Activated CD4-positive, alpha-beta T cell treated with anti-CD3 and anti-CD28 coated beads, Interleukin-2, amount 50 U/mL, for 1 hour (primary cell): ENCODE measurements around the gene MAP1LC3A.
A peak's percentile ranks its signal among the peaks of the same experiment; 100 is the strongest.
"Not testable (repeated sequence)": the region's sequence is repeated elsewhere in the genome, so short reads cannot be mapped to it uniquely, and the experiment has no call there.

ENCODE experiments used
- DNase-seq: peaks from one replicate; pipeline ENCODE4 v3.0.0-alpha.2; 2020

The MAP1LC3A gene

DNA sequence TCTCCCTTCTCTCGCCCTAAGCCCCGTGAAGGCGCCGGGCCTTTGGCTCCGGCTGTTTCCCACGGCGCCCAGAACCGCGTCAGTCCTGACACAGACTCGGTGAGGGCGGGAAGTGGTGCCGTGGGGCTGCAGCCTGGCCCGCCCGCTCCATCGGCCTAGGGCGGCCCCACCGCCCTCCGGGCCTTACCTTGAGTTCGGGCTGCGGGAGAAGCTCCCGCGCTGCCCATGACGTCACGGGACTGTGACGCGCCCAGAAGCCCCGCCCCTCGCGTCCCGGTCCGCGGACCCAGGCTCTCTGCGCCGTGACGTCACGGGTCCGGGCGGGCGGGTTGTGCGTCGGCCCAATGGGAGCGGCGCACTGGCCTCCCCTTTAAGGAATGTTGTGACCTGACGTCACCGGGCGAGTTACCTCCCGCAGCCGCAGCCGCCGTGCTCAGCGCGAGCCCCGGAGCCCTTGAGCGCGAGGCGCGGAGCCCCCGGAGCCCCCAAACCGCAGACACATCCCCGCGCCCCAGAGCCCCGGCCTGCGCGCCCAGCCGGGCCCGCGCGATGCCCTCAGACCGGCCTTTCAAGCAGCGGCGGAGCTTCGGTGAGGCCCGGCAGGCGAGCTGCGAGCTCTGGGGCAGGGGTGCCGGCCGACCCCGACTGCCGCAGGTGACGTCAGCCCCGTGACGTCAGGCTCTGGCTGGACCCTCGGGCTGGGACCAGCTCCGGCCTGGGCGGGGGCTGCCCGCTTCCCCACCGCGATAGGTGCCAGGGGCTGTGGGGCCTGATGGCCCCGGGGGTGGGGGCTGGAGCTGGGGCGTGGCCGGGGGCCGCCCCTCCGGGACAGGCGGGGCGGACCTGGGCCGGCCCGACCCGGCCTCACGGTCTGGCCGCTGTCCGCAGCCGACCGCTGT is at the start of gene MAP1LC3A:
Gene MAP1LC3A (plus strand): TSS at position 399 of the 899 bp plus-strand sequence. CDS start 151 bp downstream, at position 550.
- peak; percentile 96 for DNase-seq

DNA sequence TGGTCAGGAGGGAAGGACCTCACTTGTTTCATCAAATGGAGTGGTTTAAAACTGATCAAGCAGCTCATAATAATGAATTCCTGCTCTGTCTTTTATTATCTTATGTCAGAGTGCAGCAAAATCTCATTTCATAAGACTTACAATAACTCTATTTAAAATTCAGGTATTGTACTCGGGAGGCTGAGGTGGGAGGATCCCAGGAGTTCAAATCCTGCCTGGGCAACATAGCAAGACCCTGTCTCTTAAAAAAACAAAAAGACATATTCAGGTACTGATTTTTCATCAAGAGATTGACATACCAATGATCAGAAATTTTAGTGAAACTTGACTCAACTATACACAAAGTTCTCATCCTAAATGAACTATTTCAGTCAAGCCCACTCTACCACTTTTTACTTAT is 47.9 kb upstream of the MAP1LC3A start:
- no peak for DNase-seq

DNA sequence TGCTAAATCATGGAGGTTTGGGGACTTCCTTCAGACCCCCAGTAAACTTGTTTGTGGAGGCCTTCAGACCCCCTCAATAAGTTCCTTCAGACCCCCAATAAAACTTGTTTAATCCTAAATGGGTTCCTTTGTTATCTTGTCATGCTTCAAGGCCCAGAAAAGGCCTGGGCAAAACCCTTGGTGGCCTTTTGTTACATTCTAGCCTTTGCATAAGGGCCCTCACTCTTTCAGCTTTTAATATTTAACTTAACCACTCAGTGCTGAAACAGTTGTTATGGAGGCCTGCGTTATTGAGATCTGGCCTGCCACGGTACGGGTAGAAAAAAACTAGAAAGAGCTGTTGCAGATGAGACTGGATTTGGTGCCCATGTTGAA is 46.6 kb upstream of the MAP1LC3A start:
- no peak for DNase-seq

DNA sequence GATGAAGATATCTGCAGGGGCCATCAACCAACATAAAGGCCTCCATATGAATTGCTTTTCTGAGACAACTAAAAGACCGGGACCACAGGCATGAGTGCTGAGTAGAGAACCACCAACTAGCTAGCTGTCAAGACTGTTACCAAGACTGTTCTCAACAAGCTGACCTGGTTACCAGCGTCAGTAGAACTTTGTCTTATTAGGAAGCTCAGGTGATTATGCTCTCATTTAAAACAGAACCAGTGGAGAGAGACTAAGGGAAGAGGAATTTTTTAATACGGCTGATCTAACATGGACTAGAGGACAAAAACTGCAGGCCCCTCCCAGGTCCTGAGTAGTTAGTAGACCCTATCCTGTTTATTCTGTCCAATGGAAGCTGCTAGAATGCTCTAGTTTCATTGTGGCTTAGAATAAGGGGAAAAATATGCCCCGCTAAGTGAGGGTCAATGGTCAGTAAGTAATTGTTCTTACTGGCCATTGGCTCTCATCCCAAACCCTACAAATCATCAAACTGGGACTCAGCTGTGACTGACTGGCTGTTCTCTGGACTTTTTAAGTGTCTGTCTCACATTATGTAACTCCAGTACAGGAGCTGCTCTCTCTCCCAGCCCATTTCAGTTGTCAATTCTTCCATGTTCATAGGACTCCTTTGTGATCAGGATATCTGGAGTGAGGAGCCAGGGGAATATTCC is 46.1 kb upstream of the MAP1LC3A start:
- no peak for DNase-seq

DNA sequence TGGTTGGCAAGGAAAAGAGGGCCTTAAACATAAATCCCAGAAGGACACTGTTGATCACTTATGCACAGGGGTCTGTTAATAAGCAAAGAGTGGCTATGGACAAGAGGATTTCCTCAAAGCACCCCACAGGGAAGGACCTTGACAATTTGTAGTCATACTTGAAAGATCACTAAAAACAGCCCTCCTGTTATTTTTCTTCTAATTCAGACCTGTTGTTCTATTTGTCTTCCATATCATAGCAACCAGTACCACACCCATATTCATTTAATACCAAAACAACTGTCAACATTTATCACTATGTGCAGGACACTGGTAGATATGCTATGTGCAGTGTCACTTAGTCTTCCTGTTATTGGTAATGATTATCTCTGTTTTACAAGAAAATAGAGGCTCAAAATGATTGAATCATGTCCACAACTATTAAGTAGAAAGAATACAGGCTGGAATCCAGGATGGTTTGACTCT is 45.5 kb upstream of the MAP1LC3A start:
- DNase-seq: no peak

DNA sequence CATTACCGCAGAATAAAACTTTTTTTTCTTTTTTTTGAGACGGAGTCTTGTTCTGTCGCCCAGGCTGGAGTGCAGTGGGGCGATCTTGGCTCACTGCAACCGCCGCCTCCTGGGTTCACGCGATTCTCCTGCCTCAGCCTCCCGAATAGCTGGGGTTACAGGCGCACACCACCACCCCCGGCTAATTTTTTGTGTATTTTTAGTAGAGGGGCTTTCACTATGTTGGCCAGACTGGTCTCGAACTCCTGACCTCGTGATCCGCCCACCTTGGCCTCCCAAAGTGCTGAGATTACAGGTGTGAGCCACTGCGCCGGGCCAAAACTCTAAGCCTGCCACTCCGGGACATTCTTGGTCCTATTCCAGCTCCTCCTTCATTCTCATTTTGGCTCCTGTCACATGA is 44.5 kb upstream of the MAP1LC3A start:
- DNase-seq: not testable (repeated sequence)

DNA sequence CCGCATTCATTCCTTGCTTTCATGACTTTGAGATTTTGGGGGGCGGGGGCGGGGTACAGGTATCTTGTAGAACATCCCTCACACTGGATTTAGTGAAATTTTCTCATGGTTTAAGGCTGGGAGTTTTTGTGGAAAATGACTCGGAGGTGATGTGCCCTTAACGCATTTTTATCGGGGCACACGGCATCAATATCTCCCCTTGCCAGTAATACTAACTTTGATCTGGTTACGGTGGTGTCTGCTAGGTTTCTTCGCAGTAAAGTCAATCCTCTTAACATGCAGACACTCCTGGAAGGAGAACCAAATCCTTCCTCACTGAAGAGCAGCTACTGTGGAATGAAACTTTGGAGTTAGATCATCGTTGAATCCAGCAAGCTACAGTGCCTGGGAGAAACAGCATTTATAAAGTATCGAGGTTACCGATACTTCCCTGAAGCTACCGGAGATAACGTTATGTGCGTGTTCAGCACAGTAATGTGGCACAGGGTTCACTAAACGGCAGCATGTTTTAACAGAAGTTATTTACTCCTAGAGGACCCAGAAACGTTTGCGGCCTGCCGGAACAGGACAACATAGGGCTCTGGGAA is 43.5 kb upstream of the MAP1LC3A start:
- no peak for DNase-seq

DNA sequence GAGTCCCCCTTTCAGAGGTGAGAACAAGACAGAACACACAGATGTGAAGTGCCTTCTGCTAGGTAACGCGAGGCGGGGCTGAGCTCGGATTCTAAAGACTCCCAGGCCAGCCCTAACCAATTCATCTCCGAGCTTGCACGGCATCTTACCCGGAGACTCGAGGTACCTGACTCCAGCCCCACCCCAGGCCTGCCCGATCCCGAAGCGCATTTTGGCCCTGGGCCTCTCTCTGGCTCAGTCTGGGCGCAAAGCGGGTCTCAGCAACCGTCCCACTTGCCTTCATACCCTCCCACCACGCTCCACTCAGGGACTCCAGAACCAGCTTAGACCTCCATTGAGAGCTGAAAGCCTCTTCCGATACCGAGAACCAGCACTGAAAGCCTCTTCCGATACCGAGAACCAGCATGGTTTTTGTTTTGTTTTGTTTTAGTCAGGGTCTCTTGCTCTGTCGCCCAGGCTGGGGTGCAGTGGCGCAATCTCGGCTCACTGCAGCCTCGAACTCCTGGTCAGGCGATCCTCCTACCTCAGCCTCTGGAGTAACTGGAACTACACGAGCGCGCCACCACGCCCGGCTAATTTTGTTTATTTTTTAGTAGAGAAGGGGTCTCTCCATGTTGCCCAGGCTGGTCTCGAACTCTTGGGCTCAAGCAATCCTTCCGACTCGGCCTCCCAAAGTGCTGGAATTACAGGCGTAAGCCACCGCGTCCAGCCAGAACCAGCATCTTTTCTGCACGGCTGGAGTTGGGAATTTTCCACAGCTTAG is 42.9 kb upstream of the MAP1LC3A start:
- peak; percentile 69 for DNase-seq

DNA sequence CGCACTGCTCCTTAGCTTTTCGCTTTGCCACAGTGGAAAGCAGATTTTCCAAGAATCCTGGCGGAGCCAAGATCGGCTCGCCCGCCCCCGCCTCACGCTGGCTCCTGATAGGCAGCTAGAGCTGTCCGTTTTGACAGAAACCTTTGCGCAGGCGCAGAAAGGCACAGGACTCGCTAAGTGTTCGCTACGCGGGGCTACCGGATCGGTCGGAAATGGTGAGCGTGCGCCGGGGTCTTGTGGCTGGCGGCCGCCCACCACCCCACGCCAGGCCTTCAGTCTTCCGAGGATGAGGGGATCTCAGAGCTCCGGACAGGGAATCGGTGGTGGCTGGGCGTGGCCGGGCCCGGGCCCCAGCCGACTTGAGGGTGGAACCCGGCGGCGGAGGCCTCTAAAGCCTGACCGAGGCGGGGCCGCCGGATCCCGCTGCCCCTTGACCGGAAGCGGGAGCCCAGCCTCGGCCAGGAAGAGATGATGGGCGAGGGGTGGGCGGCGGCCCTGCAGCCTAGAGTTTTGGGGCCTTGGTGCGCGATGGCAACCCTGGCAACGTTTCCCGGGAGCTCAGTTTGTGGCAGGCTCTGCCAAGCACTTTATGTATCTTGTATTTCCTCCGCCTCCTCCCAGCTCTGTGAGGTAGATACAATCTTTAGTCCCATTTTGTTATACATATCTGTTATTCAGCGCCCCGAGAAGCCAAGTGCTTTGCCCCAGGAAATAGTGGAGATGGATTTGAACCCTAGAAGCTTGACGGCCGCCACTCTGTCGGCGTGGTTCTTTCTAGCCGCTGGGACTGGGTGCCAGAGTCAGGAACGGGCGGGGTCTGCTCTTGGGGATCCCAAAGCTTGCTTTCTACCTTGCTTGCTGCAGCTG is 42.0 kb upstream of the MAP1LC3A start, which contains the start of gene DYNLRB1:
Gene DYNLRB1 (plus strand): TSS at position 176 of the 867 bp plus-strand sequence. CDS start 37 bp downstream, at position 213.
- DNase-seq: peak; percentile 95

DNA sequence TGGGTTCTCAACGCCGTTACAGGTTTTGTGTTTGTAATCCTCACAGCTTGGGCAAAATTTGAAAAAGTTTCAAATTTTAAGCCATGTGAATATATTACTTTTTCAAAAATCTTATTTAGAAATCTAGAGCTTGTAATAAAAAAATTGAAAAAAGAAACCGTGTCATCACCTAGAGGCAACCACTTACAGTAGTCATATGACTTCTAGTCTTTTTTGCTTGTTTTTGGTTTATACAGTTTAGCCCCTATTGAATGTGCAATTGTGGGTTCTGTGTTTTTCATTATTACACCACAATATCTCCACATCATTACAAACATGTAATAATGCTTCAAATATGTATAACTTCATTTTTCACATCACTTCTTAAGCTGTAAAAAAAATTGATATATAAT is 41.4 kb upstream of the MAP1LC3A start:
- DNase-seq: no peak

DNA sequence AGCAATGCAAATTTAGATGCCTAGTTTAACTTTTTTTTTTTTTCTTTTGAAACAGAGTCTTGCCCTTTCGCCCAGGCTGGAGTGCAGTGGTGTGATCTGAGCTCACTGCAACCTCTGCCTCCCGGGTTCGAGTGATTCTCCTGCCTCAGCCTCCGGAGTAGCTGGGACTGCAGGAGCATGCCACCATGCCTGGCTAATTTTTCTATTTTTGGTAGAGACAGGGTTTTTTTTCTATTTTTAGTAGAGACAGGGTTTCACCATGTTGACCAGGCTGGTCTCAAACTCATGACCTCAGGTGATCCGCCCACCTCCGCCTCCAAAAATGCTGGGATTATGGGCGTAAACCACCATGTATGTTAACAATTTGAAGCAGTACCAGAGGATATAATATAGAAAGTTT is 39.7 kb upstream of the MAP1LC3A start:
- DNase-seq: not testable (repeated sequence)

DNA sequence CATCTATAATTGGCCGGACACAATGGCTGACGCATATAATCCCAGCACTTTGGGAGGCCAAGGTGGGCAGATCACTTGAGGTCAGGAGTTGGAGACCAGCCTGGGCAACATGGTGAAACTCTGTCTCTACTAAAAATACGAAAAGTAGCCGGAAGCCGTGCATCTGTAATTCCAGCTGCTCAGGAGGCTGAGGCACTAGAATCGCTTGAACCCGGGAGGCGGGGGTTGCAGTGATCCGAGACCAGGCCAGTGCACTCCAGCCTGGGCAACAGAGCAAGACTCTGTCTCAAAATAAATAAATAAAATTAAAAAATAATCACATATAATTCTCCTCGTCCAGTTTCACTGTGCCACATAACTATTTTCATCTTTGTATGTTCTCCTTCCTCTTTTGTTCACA is 38.7 kb upstream of the MAP1LC3A start:
- DNase-seq: not testable (repeated sequence)

DNA sequence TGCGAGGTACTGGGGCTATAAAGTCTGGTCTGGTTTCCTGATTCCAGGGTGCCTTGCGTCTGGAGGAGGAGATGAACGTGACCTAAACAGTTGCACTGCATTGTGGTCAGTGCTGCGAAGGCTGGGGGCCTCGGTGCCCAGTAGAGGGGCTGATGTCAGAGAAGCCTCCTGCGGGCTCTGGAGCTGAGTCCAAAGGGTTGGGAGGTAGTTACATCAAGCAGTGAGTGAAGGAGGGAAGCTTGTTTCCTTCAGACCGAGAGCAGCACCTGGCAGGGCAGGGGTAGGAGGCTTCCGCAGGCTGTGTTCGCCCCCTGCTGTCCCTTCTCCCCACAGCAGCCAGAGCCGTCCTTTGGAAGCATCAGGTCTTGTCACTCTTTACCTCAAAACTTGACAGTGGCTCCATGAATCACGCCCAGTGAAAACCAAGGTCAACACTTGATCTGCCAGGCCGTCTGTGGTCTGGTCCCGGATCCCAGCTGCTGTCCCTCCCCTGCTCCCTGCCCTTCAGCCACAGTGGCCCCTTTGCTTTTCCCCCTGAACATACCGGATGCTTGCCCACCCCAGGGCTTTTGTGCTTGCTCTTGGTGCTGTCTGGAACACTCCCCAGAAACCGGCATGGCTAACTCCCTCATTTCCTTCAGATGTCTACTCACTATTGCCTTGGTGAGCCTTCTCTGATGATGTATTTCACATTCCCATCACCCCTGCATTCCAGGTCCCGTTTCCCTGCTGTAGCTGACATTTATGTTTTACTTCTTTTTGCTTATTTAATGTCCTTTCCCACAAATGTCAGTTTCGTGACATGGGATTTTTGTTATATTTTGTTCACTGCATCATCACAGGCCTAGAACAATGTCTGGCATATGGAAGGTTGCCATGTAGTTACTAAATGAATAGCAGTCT is 35.3 kb upstream of the MAP1LC3A start:
- peak; percentile 55 for DNase-seq

DNA sequence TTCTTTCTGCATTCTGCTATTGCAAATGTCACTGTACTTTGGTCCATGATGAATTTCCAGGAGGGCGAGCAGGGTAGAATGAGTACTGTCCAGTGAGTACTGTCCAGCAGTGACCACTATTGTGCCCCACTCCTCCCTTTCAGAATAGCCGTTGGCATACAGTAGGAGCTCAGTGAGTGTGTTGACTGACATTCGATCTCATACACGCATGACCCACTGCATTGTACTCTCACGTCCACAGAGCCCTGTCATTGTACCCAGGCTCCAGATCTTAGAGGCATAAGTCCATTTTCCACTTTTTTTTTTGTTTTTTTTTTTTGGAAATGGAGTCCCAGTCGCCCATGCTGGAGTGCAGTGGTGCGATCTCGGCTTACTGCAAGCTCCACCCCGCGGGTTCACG is 34.1 kb upstream of the MAP1LC3A start:
- DNase-seq: no peak

DNA sequence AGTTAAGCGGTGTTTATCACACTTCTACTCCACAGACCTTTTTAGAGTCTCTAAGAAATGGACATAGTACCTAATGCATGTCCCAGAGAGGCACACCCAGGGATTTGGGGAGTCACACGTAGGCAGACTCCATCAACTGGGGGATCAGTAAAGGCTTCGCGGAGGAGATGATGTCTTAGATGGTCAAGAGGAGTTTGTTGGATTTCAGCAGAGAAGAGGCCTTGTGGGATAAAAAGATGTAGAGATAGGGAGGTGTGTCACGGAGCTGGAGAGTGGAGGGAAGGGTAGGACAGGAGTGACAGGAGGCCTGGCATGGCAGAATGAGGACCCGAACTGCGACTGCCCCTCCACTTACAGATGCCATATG is 33.2 kb upstream of the MAP1LC3A start:
- DNase-seq: no peak

DNA sequence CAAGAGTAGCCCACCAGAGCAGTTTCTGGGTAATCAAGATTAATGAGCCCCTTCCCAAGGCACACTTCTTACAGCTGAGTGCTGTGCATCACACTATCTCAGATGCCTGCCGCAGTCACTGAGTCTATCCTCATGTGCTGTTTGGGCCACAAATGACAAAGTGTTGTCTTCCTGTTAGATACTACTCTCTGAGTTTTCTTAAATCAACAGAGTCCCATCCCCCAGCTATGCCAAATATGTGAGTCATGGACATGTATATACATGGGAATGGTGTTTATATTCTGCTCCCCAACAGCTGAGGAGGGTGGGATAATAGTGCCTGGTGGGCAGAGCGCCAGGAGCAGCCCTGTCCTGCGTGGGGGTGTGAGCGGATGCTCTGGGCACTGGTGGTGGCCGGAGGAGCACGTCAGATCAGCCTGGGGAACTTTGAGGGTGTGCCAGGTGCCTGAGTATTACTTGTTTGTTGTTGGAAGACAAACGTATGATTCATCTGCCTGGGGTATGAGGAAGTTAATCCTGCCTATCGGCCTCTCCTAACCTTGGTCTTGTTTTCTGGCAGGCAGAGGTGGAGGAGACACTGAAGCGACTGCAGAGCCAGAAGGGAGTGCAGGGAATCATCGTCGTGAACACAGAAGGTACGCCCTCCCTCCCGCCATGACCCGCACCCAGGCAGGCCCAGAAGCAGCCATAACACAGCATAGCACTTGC is 32.7 kb upstream of the MAP1LC3A start:
- no peak for DNase-seq

DNA sequence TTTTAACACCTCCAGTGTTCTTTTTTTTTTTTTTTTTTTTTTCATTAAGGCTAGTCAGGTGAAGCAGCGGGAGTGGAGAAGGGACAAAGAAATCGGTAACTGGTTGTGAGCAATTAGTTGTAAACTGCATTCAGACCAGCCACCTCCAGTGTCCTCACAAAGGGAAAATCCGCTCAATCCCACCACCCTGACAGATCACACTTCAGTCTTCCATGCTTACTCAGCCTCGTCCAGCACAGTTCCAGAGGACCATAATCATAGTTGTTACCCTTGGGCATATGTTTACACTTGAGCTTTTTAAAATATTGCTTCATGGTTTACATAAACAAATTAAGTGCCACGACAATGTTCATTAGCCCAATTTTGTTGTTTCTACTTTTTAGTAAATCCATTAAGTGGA is 32.1 kb upstream of the MAP1LC3A start:
- DNase-seq: no peak

DNA sequence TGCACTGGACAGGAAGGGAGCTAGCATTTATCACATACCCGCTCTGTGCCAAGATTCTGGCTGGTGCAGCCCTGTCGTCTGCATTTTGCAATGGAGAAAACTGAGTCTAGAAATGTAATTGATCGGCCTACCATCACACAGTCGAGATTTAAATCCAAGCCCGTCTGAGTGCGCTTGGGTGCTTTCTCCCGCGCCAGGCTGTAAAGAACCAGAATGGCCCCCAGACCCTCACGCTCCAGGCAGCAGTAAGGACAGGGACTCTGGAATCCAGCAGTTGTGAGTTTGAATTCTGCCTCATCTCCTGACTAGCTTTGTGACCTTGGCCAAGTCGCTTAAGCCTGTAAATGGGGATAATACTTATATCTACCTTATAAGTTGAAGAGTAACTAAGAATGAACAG is 31.5 kb upstream of the MAP1LC3A start:
- no peak for DNase-seq

DNA sequence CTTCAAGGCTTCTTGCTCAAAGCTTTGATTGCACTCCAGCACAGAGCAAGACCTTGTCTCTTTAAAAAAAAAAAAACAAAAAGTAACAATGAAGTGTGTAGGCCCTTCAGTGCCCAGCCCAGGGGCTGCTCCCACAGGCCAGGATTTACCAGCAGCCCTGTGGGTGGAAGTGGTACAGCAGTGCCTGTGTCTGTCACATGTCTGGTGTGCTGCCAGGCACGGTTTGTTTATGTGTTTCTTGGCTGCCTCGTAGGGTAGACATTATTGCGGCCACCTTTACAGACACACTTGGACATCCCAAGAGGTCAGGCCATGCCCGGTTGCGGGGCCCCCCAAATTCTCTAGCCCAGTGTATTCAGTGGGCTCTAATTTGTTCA is 29.6 kb upstream of the MAP1LC3A start:
- no peak for DNase-seq

DNA sequence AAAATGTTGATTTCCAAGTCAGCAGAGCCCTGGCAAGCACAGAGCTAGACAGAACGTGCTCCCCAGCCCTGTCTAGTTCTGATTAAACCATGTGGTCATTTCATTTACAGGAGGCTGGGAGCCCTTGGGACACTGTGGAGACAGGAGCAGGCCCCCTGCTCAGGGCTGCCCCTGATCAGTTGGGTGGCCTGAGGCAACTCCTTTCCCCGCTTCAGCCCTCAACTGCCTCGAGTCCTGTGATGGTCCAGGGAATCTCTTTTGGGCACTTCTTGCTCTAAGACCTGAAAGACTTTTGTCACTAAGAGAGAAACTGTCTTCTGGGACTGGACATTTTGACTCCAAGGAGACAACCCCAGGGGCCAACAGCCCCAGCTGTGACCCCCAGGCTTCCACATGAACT is 28.8 kb upstream of the MAP1LC3A start:
- DNase-seq: no peak
